Ovary (tissue), 3 donors: ENCODE results near the gene CDK6.

Source experiments
- CTCF ChIP-seq, 3 donors: fragments of 450-650 bp in 2 of 3; fragments of 200-600 bp in 1 of 3; IDR thresholded peaks; one replicate each; pipeline versions ENCODE4 v1.5.1 to v1.8.0; 2016 to 2022; ENCODE audit warnings: antibody characterized with exemption in 3 of 3, mild to moderate bottlenecking in 1 of 3
- EP300 ChIP-seq: sonication (generic); formaldehyde crosslinking; IDR thresholded peaks from one replicate; pipeline ENCODE4 v1.6.1; 2017; ENCODE audit warnings: antibody characterized with exemption
- POLR2A ChIP-seq: fragments of 450-650 bp; IDR thresholded peaks from one replicate; pipeline ENCODE4 v1.6.1; 2017; ENCODE audit warnings: antibody characterized with exemption, mild to moderate bottlenecking, moderate library complexity
- donor health status: DM: no; HTN: no; CAD: no.

GRCh38 chr7:92704858-92705257, 131.5 kb downstream of the CDK6 start:
- TF ChIP-seq CTCF (IDR thresholded peaks at IDR 0.05) (no peak), POLR2A (no peak), EP300 (no peak)
